ENCODE data around the gene JAGN1. TPM values are rescaled to one million over a fixed set of nuclear protein-coding genes. Genes with fewer than 3 reads are reported as not detected.

The JAGN1 gene
- total RNA-seq, 1 experiment from 2014 or later = 34.1 TPM

- no peak overlapping the region for H3K4me3 ChIP-seq (ENCODE audit: low read length)
- intact Hi-C loops (cut with micrococcal nuclease) = no loop called here
- H3K4me1 ChIP-seq (ENCODE audit: insufficient read depth, low read length) = peaks cover 67% of the 10 kb centered on the region
- H3K9ac ChIP-seq (ENCODE audit: low read length) = no peak overlapping the region
- peak overlapping the region; percentile 90 for H3K4me2 ChIP-seq (ENCODE audit: low read length)
- no TSS peak for BruUV-seq (replicated peaks)
- no peaks in the 10 kb centered on the region for H3K9me2 ChIP-seq (replicated peaks; ENCODE audit: low read length)
- no peaks in the 10 kb centered on the region for H3K9me3 ChIP-seq (ENCODE audit: low read length)
- ATAC-seq = no peak
- H4K20me1 ChIP-seq (ENCODE audit: low read length) = no peaks in the 10 kb centered on the region
- peak overlapping the region; percentile 99 for H3K27ac ChIP-seq (ENCODE audit: low read length)
- H2AFZ ChIP-seq (ENCODE audit: low read length) = no peak overlapping the region
- TF ChIP-seq CTCF (conservative IDR thresholded peaks at IDR 0.05; ENCODE audit: low read depth, low read length) (no peak), EZH2phosphoT487 (IDR thresholded peaks at IDR 0.05; ENCODE audit: borderline replicate concordance, low read length) (no peak), EZH2 (IDR thresholded peaks at IDR 0.05; ENCODE audit: low read length, unreplicated experiment) (no peak)
- peaks cover 26% of the 10 kb centered on the region for H3K79me2 ChIP-seq (ENCODE audit: low read length)
- peak; percentile 43 for DNase-seq
- POLR2A ChIA-PET (ENCODE audit: unreplicated experiment) = interaction anchor here (0.6 to 1.0 kb wide), 2 partner anchors 20 to 29 kb away, joined by 3 to 28 read pairs; no protein-coding TSS in a partner anchor
- CTCF ChIA-PET = interaction anchor here (0.6 to 0.9 kb wide), 2 partner anchors 70 to 131 kb away, joined by 3 to 5 read pairs; no protein-coding TSS in a partner anchor
- no peaks in the 10 kb centered on the region for H3F3A ChIP-seq (ENCODE audit: low read length, unreplicated experiment)
- H3K36me3 ChIP-seq (ENCODE audit: low read depth, low read length) = no peaks in the 10 kb centered on the region
- H3K27me3 ChIP-seq (ENCODE audit: low read length) = no peaks in the 10 kb centered on the region
These were observed 23.6 kb downstream of the JAGN1 start for GRCh38 chr3:9914011-9914410.

GRCh38 chr3:9914559-9915253, 24.3 kb downstream of the JAGN1 start:
- Histone ChIP-seq H3K27ac (ENCODE audit: low read length) (peak overlapping the region; percentile 99), H3K27me3 (ENCODE audit: low read length) (no peaks in the 10 kb centered on the region), H4K20me1 (ENCODE audit: low read length) (no peaks in the 10 kb centered on the region), H3K9me3 (ENCODE audit: low read length) (no peaks in the 10 kb centered on the region), H3K4me1 (ENCODE audit: insufficient read depth, low read length) (peaks cover 67% of the 10 kb centered on the region), H3K36me3 (ENCODE audit: low read depth, low read length) (0 out of 2 replicates have a peak, but pooled peaks cover 1% of the 10 kb centered on the region), H2AFZ (ENCODE audit: low read length) (peak overlapping the region; percentile 45; the same call in 1 of the 2 replicates), H3K9ac (ENCODE audit: low read length) (peak overlapping the region; percentile 94), H3K79me2 (ENCODE audit: low read length) (peaks cover 26% of the 10 kb centered on the region), H3K4me3 (ENCODE audit: low read length) (peak overlapping the region; percentile 74), H3K4me2 (ENCODE audit: low read length) (peak overlapping the region; percentile 90), H3F3A (ENCODE audit: low read length, unreplicated experiment) (no peaks in the 10 kb centered on the region), H3K9me2 (replicated peaks; ENCODE audit: low read length) (no peaks in the 10 kb centered on the region)
- intact Hi-C loops (cut with micrococcal nuclease) = loop anchor here (5.0 kb wide), 2 partner anchors 32 to 52 kb away; partner anchors contain the start of gene CIDEC
- no peak for TF ChIP-seq CTCF (conservative IDR thresholded peaks at IDR 0.05; ENCODE audit: low read depth, low read length)
- POLR2A ChIA-PET (ENCODE audit: unreplicated experiment) = no interaction called here
- TSS peak; percentile 19 for BruUV-seq (replicated peaks)
- DNase-seq (no peak), ATAC-seq (peak; percentile 10)
- CTCF ChIA-PET = interaction anchor here (0.6 to 1.0 kb wide), 3 partner anchors 21 to 70 kb away, joined by 3 to 12 read pairs (median 5); no protein-coding TSS in a partner anchor

Data from PC-3 (cell line).